C1 segment of cervical spinal cord (tissue), 14 donors: Measurements from ENCODE around the gene PERP.

Source experiments
- DNase-seq, 14 donors: peaks; one replicate each; lab custom pipeline; 2025; lab: John Stamatoyannopoulos, UW

Gene PERP

GRCh38 chr6:138054982-138055381 lies 52.2 kb downstream of the PERP start:
- no peak for DNase-seq

GRCh38 chr6:138052783-138053182 lies 54.4 kb downstream of the PERP start:
- no peak for DNase-seq

GRCh38 chr6:138044972-138045371 lies 62.2 kb downstream of the PERP start:
- DNase-seq: no peak

GRCh38 chr6:138044458-138044857 lies 62.8 kb downstream of the PERP start:
- DNase-seq: no peak
